ENCODE results near the gene COL4A2.
"Not testable (repeated sequence)": the region's sequence is repeated elsewhere in the genome, so short reads cannot be mapped to it uniquely, and the experiment has no call there.

Gene COL4A2

GRCh38 chr13:110450016-110450900, 143.2 kb downstream of the COL4A2 start:
- no peak for ATAC-seq (replicated peaks)
- H3K27ac Mint-ChIP-seq: no peak overlapping the region

GRCh38 chr13:110450941-110451730, 144.1 kb downstream of the COL4A2 start:
- Mint-ChIP-seq H3K36me3 (ENCODE audit: insufficient read depth) (no peaks in the 10 kb centered on the region), H3K4me3 (no peak overlapping the region), H3K27me3 (peaks cover 20 to 70% of the 10 kb centered on the region in 2 donors), H3K27ac (no peak overlapping the region), H3K4me1 (ENCODE audit: low read depth in 2 of 2) (peaks cover 3 to 4% of the 10 kb centered on the region in 2 donors), H3K9me3 (no peaks in the 10 kb centered on the region)
- DNase-seq (no peak), ATAC-seq (replicated peaks) (no peak)

More at GRCh38 chr13:110450016-110450900, 143.2 kb downstream of the COL4A2 start:
- no peak overlapping the region for H3K4me3 Mint-ChIP-seq
- no peaks in the 10 kb centered on the region for H3K9me3 Mint-ChIP-seq
- peaks cover 13 to 70% of the 10 kb centered on the region in 2 donors for H3K27me3 Mint-ChIP-seq
- no peak for DNase-seq
- H3K4me1 Mint-ChIP-seq (ENCODE audit: low read depth in 2 of 2): peaks cover 0 to under 1% of the 10 kb centered on the region in 2 donors
- H3K36me3 Mint-ChIP-seq (ENCODE audit: insufficient read depth): no peaks in the 10 kb centered on the region

- H3K4me3 Mint-ChIP-seq; ATAC-seq (replicated peaks); DNase-seq; H3K27ac Mint-ChIP-seq; H3K9me3 Mint-ChIP-seq; H3K4me1 Mint-ChIP-seq (ENCODE audit: low read depth in 2 of 2); H3K36me3 Mint-ChIP-seq (ENCODE audit: insufficient read depth): not testable (repeated sequence)
- H3K27me3 Mint-ChIP-seq: peaks cover 27 to 63% of the 10 kb centered on the region in 2 donors
Observed at GRCh38 chr13:110453091-110453490, 146.0 kb downstream of the COL4A2 start.

GRCh38 chr13:110453797-110454196, 146.7 kb downstream of the COL4A2 start:
- H3K27me3 Mint-ChIP-seq: peaks cover 27 to 63% of the 10 kb centered on the region in 2 donors
- no peaks in the 10 kb centered on the region for H3K9me3 Mint-ChIP-seq
- peaks cover 3 to 5% of the 10 kb centered on the region in 2 donors for H3K4me1 Mint-ChIP-seq (ENCODE audit: low read depth in 2 of 2)
- DNase-seq (no peak), ATAC-seq (replicated peaks) (no peak)
- H3K4me3 Mint-ChIP-seq: no peak overlapping the region
- H3K36me3 Mint-ChIP-seq (ENCODE audit: insufficient read depth): no peaks in the 10 kb centered on the region
- no peak overlapping the region for H3K27ac Mint-ChIP-seq

GRCh38 chr13:110454227-110454859, 147.3 kb downstream of the COL4A2 start:
- no peaks in the 10 kb centered on the region for H3K9me3 Mint-ChIP-seq
- H3K36me3 Mint-ChIP-seq (ENCODE audit: insufficient read depth): no peaks in the 10 kb centered on the region
- no peak for DNase-seq
- H3K27ac Mint-ChIP-seq: no peak overlapping the region
- no peak overlapping the region for H3K4me3 Mint-ChIP-seq
- ATAC-seq (replicated peaks): no peak
- peaks cover 27 to 63% of the 10 kb centered on the region in 2 donors for H3K27me3 Mint-ChIP-seq
- H3K4me1 Mint-ChIP-seq (ENCODE audit: low read depth in 2 of 2): peaks cover 3 to 5% of the 10 kb centered on the region in 2 donors

GRCh38 chr13:110454956-110455355, 147.9 kb downstream of the COL4A2 start:
- ATAC-seq (replicated peaks): no peak
- DNase-seq: no peak
- Mint-ChIP-seq H3K4me3 (no peak overlapping the region), H3K9me3 (no peaks in the 10 kb centered on the region), H3K36me3 (ENCODE audit: insufficient read depth) (no peaks in the 10 kb centered on the region), H3K27me3 (peaks cover 27 to 57% of the 10 kb centered on the region in 2 donors), H3K27ac (no peak overlapping the region), H3K4me1 (ENCODE audit: low read depth in 2 of 2) (peaks cover 3 to 5% of the 10 kb centered on the region in 2 donors)

GRCh38 chr13:110455444-110455843, 148.4 kb downstream of the COL4A2 start:
- ATAC-seq (replicated peaks): no peak
- H3K9me3 Mint-ChIP-seq: no peaks in the 10 kb centered on the region
- H3K27me3 Mint-ChIP-seq: peaks cover 27 to 56% of the 10 kb centered on the region in 2 donors
- H3K36me3 Mint-ChIP-seq (ENCODE audit: insufficient read depth): no peaks in the 10 kb centered on the region
- DNase-seq: no peak
- peaks cover 3 to 5% of the 10 kb centered on the region in 2 donors for H3K4me1 Mint-ChIP-seq (ENCODE audit: low read depth in 2 of 2)
- no peak overlapping the region for H3K4me3 Mint-ChIP-seq
- H3K27ac Mint-ChIP-seq: no peak overlapping the region

- Mint-ChIP-seq H3K4me1 (ENCODE audit: low read depth in 2 of 2) (peaks cover 3 to 5% of the 10 kb centered on the region in 2 donors), H3K9me3 (no peaks in the 10 kb centered on the region), H3K27ac (no peak overlapping the region), H3K36me3 (ENCODE audit: insufficient read depth) (no peaks in the 10 kb centered on the region), H3K4me3 (peak overlapping the region; percentile 13 to 19), H3K27me3 (peaks cover 27 to 56% of the 10 kb centered on the region in 2 donors)
- ATAC-seq (replicated peaks) (peak; percentile 75), DNase-seq (peak; percentile 29 to 37 (median 34))
Observed at GRCh38 chr13:110455941-110456340, 148.9 kb downstream of the COL4A2 start.

- peaks cover 3 to 5% of the 10 kb centered on the region in 2 donors for H3K4me1 Mint-ChIP-seq (ENCODE audit: low read depth in 2 of 2)
- no peak overlapping the region for H3K27ac Mint-ChIP-seq
- H3K27me3 Mint-ChIP-seq: peaks cover 27 to 55% of the 10 kb centered on the region in 2 donors
- ATAC-seq (replicated peaks) (no peak), DNase-seq (no peak)
- H3K9me3 Mint-ChIP-seq: no peaks in the 10 kb centered on the region
- no peaks in the 10 kb centered on the region for H3K36me3 Mint-ChIP-seq (ENCODE audit: insufficient read depth)
- H3K4me3 Mint-ChIP-seq: no peak overlapping the region
Observed at GRCh38 chr13:110456550-110456949, 149.5 kb downstream of the COL4A2 start.

- DNase-seq (no peak), ATAC-seq (replicated peaks) (no peak)
- H3K27ac Mint-ChIP-seq: no peak overlapping the region
- no peaks in the 10 kb centered on the region for H3K9me3 Mint-ChIP-seq
- H3K27me3 Mint-ChIP-seq: peaks cover 27 to 57% of the 10 kb centered on the region in 2 donors
- peaks cover 3 to 5% of the 10 kb centered on the region in 2 donors for H3K4me1 Mint-ChIP-seq (ENCODE audit: low read depth in 2 of 2)
- H3K36me3 Mint-ChIP-seq (ENCODE audit: insufficient read depth): no peaks in the 10 kb centered on the region
- no peak overlapping the region for H3K4me3 Mint-ChIP-seq
Observed at GRCh38 chr13:110457361-110457760, 150.3 kb downstream of the COL4A2 start.

- Mint-ChIP-seq H3K27me3 (peaks cover 32 to 63% of the 10 kb centered on the region in 2 donors), H3K4me1 (ENCODE audit: low read depth in 2 of 2) (peaks cover 3 to 5% of the 10 kb centered on the region in 2 donors), H3K9me3 (no peaks in the 10 kb centered on the region), H3K4me3 (no peak overlapping the region), H3K27ac (no peak overlapping the region), H3K36me3 (ENCODE audit: insufficient read depth) (no peaks in the 10 kb centered on the region)
- ATAC-seq (replicated peaks) (no peak), DNase-seq (no peak)
Observed at GRCh38 chr13:110458017-110458416, 150.9 kb downstream of the COL4A2 start.

GRCh38 chr13:110458594-110459365, 151.7 kb downstream of the COL4A2 start:
- ATAC-seq (replicated peaks) (no peak), DNase-seq (no peak)
- Mint-ChIP-seq H3K36me3 (ENCODE audit: insufficient read depth) (no peaks in the 10 kb centered on the region), H3K4me3 (no peak overlapping the region), H3K4me1 (ENCODE audit: low read depth in 2 of 2) (peaks cover 3 to 5% of the 10 kb centered on the region in 2 donors), H3K27me3 (peaks cover 36 to 71% of the 10 kb centered on the region in 2 donors), H3K27ac (no peak overlapping the region), H3K9me3 (no peaks in the 10 kb centered on the region)
